Neural cell (in vitro differentiated cells): ENCODE data around the gene MAML2. TPM values are rescaled to one million over a fixed set of nuclear protein-coding genes. Genes with fewer than 3 reads are reported as not detected.

Experiments used
- H2AFZ ChIP-seq: fragments of 200-600, 300-800 bp; sonication (generic), shearing (Covaris generic); 2 replicates; pipeline ENCODE4 v1.6.0; 2014; ENCODE audit warnings: low read depth, mild to moderate bottlenecking, antibody characterized with exemption, low read length, moderate library complexity
- H3F3A ChIP-seq: fragments of 200-600 bp; shearing (Covaris generic); 2 replicates; pipeline ENCODE4 v1.6.1; 2016; ENCODE audit warnings: mild to moderate bottlenecking, moderate library complexity, mixed read lengths, antibody characterized with exemption, low read length; ENCODE audit not compliant: insufficient read depth, poor library complexity, severe bottlenecking
- H3K27ac ChIP-seq: fragments of 200-600, 300-800 bp; sonication (generic), shearing (Covaris generic); 2 replicates; pipeline ENCODE4 v1.5.1; 2014; ENCODE audit warnings: mild to moderate bottlenecking, low read length, moderate library complexity
- H3K27me3 ChIP-seq: fragments of 300-800, 200-600 bp; sonication (generic), shearing (Covaris generic); 2 replicates; pipeline ENCODE4 v1.6.0; 2014; ENCODE audit warnings: mild to moderate bottlenecking, low read depth, low read length, moderate library complexity; ENCODE audit not compliant: insufficient read depth
- H3K36me3 ChIP-seq: fragments of 300-800, 200-600 bp; sonication (generic), shearing (Covaris generic); 2 replicates; pipeline ENCODE4 v1.5.1; 2014; ENCODE audit warnings: mild to moderate bottlenecking, antibody characterized with exemption, low read length, moderate library complexity; ENCODE audit not compliant: insufficient read depth
- H3K4me2 ChIP-seq: fragments of 300-800, 200-600 bp; sonication (generic), shearing (Covaris generic); 2 replicates; pipeline ENCODE4 v1.6.0; 2014; ENCODE audit warnings: mild to moderate bottlenecking, low read length
- H3K4me3 ChIP-seq: fragments of 300-800, 200-600 bp; sonication (generic), shearing (Covaris generic); 2 replicates; pipeline ENCODE4 v1.5.1; 2014; ENCODE audit warnings: mild to moderate bottlenecking, low read length, moderate library complexity
- H3K79me2 ChIP-seq: fragments of 200-600 bp; shearing (Covaris generic); replicated peaks from 2 replicates; pipeline ENCODE4 v1.6.0; 2014; ENCODE audit warnings: mild to moderate bottlenecking, low read length, moderate library complexity; ENCODE audit not compliant: insufficient read depth
- H3K9ac ChIP-seq: fragments of 300-800, 200-600 bp; sonication (generic), shearing (Covaris generic); 2 replicates; pipeline ENCODE4 v1.6.1; 2016; ENCODE audit warnings: mild to moderate bottlenecking, low read length, mixed read lengths
- H3K9me2 ChIP-seq: fragments of 200-600 bp; shearing (Covaris generic); 2 replicates; pipeline ENCODE4 v1.6.1; 2016; ENCODE audit warnings: mild to moderate bottlenecking, low read length, mixed read lengths; ENCODE audit not compliant: insufficient read depth
- H3K9me3 ChIP-seq: fragments of 200-600, 300-800 bp; sonication (generic), shearing (Covaris generic); 2 replicates; pipeline ENCODE4 v1.6.1; 2016; ENCODE audit warnings: mild to moderate bottlenecking, mixed run types, low read length, moderate library complexity, mixed read lengths
- H4K20me1 ChIP-seq: fragments of 200-600 bp; shearing (Covaris generic); 2 replicates; pipeline ENCODE4 v1.6.1; 2016; ENCODE audit warnings: mild to moderate bottlenecking, mixed run types; ENCODE audit not compliant: insufficient read depth
- CTCF ChIP-seq: fragments of 450-650 bp; IDR thresholded peaks from 2 replicates; pipeline ENCODE4 v1.5.1; 2014; ENCODE audit warnings: antibody characterized with exemption, mild to moderate bottlenecking, moderate library complexity; ENCODE audit not compliant: poor library complexity, severe bottlenecking
- EP300 ChIP-seq: fragments of 450-650 bp; conservative IDR thresholded peaks from 2 replicates; pipeline ENCODE4 v1.6.1; 2014; ENCODE audit warnings: antibody characterized with exemption, mild to moderate bottlenecking, moderate library complexity; ENCODE audit not compliant: poor library complexity, severe bottlenecking
- EZH2 ChIP-seq: fragments of 200-600, 300-800 bp; shearing (Covaris generic), sonication (generic); IDR thresholded peaks from 2 replicates; pipeline ENCODE4 v1.6.1; 2014; ENCODE audit warnings: antibody characterized with exemption, low read length, borderline replicate concordance, mild to moderate bottlenecking; ENCODE audit not compliant: insufficient read depth, poor library complexity, severe bottlenecking
- MXI1 ChIP-seq: fragments of 450-650 bp; conservative IDR thresholded peaks from 2 replicates; pipeline ENCODE4 v1.6.1; 2014; ENCODE audit warnings: antibody characterized with exemption, mild to moderate bottlenecking; ENCODE audit not compliant: poor library complexity, severe bottlenecking
- POLR2AphosphoS5 ChIP-seq: IDR thresholded peaks from 2 replicates; pipeline ENCODE4 v1.6.1; 2012
- RAD21 ChIP-seq: fragments of 450-650 bp; conservative IDR thresholded peaks from 2 replicates; pipeline ENCODE4 v1.6.1; 2014; ENCODE audit warnings: antibody characterized with exemption, mild to moderate bottlenecking, moderate library complexity
- REST ChIP-seq: IDR thresholded peaks from 2 replicates; pipeline ENCODE4 v1.6.1; 2012; ENCODE audit warnings: borderline replicate concordance
- SMC3 ChIP-seq: fragments of 450-650 bp; conservative IDR thresholded peaks from 2 replicates; pipeline ENCODE4 v1.6.1; 2014; ENCODE audit warnings: antibody characterized with exemption, mild to moderate bottlenecking, moderate library complexity; ENCODE audit not compliant: poor library complexity
- TAF1 ChIP-seq: IDR thresholded peaks from 2 replicates; pipeline ENCODE4 v1.6.1; 2012; ENCODE audit warnings: low read depth
- polyA plus RNA-seq: library from polyadenylated mRNA; depleted of rRNA; stranded (reverse); fragments of >200 nt; gene quantifications from 2 replicates; pipeline ENCODE4 v1.2.3, GENCODE V29; 2014

The MAML2 gene
- polyA plus RNA-seq, 1 donor from 2014 or later: 3.6 TPM

DNA sequence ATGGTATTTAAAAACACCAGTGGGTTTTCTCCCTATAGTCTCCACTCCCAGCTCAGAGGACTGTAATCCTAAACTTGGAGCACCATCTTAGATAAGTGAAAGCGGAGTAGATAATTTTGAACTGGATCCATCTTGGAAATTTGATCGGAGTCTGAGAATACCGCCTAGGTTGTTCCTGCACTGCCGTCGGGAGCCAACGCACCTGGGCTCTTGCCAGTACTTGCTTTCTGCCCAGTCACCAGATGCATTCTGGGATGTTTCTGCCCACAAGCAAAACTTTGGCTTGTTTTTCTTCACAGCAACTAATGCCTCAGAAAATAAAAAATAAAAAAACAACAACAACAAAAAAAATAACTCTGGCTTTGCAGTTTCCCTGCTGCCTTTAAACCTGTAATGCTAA is 306.1 kb downstream of the MAML2 start:
- Histone ChIP-seq H3K27ac (no peak overlapping the region), H3K9ac (no peak overlapping the region), H3F3A (no peaks in the 10 kb centered on the region), H3K27me3 (no peaks in the 10 kb centered on the region), H2AFZ (no peak overlapping the region), H3K4me3 (no peak overlapping the region), H3K9me3 (no peaks in the 10 kb centered on the region), H3K9me2 (no peaks in the 10 kb centered on the region), H3K36me3 (no peaks in the 10 kb centered on the region), H4K20me1 (no peaks in the 10 kb centered on the region), H3K4me2 (no peak overlapping the region), H3K79me2 (no peaks in the 10 kb centered on the region)
- TF ChIP-seq SMC3 (no peak), REST (no peak), POLR2AphosphoS5 (no peak), TAF1 (no peak), EP300 (no peak), MXI1 (no peak), EZH2 (no peak), CTCF (no peak), RAD21 (no peak)

- Histone ChIP-seq H3F3A (no peaks in the 10 kb centered on the region), H2AFZ (no peak overlapping the region)
Measured at GRCh38 chr11:96035740-96036078, 307.3 kb downstream of the MAML2 start.

More at GRCh38 chr11:96035740-96036078, 307.3 kb downstream of the MAML2 start:
- no peak overlapping the region for H3K4me3 ChIP-seq
- no peaks in the 10 kb centered on the region for H3K79me2 ChIP-seq
- no peaks in the 10 kb centered on the region for H4K20me1 ChIP-seq
- H3K27ac ChIP-seq: no peak overlapping the region
- TF ChIP-seq CTCF: no peak
- TF ChIP-seq SMC3: no peak
- TF ChIP-seq TAF1: no peak
- no peak for TF ChIP-seq POLR2AphosphoS5
- no peak for TF ChIP-seq EZH2
- TF ChIP-seq REST: no peak
- TF ChIP-seq MXI1: no peak
- TF ChIP-seq RAD21: no peak
- TF ChIP-seq EP300: no peak
- no peaks in the 10 kb centered on the region for H3K36me3 ChIP-seq
- no peaks in the 10 kb centered on the region for H3K9me2 ChIP-seq
- no peaks in the 10 kb centered on the region for H3K9me3 ChIP-seq
- no peak overlapping the region for H3K4me2 ChIP-seq
- H3K9ac ChIP-seq: no peak overlapping the region
- H3K27me3 ChIP-seq: no peaks in the 10 kb centered on the region
